ENCODE data around the gene XYLT1.

XYLT1 gene

GRCh38 chr16:17076092-17076754, 394.5 kb downstream of the XYLT1 start:
- no peak for TF ChIP-seq REST (IDR thresholded peaks at IDR 0.05; ENCODE audit: low read depth)
- no peak for TF ChIP-seq TEAD4 (IDR thresholded peaks at IDR 0.05)
- TF ChIP-seq EGR1 (IDR thresholded peaks at IDR 0.05) = no peak
- TF ChIP-seq CREB1 (IDR thresholded peaks at IDR 0.05; ENCODE audit: low read depth) = no peak
- TF ChIP-seq FOXM1 (IDR thresholded peaks at IDR 0.05; ENCODE audit: borderline replicate concordance, low read depth) = no peak
- no peak for TF ChIP-seq TAF1 (IDR thresholded peaks at IDR 0.05; ENCODE audit: low read depth)
- no peak for TF ChIP-seq YY1 (IDR thresholded peaks at IDR 0.05; ENCODE audit: low read depth)
- no peak for TF ChIP-seq RAD21 (IDR thresholded peaks at IDR 0.05; ENCODE audit: low read depth)
- TF ChIP-seq USF1 (IDR thresholded peaks at IDR 0.05) = no peak
- no peak for TF ChIP-seq EP300 (IDR thresholded peaks at IDR 0.05; ENCODE audit: borderline replicate concordance)
- TF ChIP-seq ZBTB7A (IDR thresholded peaks at IDR 0.05; ENCODE audit: low read depth) = no peak
- no peak for TF ChIP-seq MAX (IDR thresholded peaks at IDR 0.05)
- TF ChIP-seq TCF12 (IDR thresholded peaks at IDR 0.05; ENCODE audit: low read depth) = no peak
- TF ChIP-seq NFIC (IDR thresholded peaks at IDR 0.05) = no peak
- no peak for TF ChIP-seq CEBPB (IDR thresholded peaks at IDR 0.05)

DNA sequence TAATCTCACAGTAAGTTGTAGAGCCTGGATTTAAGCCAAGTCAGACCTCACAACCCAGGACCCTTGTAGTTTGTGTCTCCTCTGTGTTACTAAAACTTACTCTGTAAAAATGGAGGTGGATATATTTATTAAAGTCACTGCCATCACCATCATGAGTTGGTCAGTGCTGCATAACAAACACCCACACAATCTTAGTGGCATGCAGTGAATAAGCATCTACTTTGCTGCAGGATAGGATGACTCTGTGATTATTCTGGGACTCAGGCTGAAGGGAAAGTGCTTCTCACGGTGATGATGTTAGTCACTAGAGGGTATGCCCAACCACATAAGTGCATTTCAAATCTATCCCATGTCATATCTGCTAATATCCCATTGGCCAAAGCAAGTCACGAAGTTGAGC, 398.7 kb downstream of the XYLT1 start:
- TF ChIP-seq CEBPB (IDR thresholded peaks at IDR 0.05) = no peak
- no peak for TF ChIP-seq TAF1 (IDR thresholded peaks at IDR 0.05; ENCODE audit: low read depth)
- TF ChIP-seq EGR1 (IDR thresholded peaks at IDR 0.05) = no peak
- TF ChIP-seq TEAD4 (IDR thresholded peaks at IDR 0.05) = no peak
- TF ChIP-seq REST (IDR thresholded peaks at IDR 0.05; ENCODE audit: low read depth) = no peak
- TF ChIP-seq TCF12 (IDR thresholded peaks at IDR 0.05; ENCODE audit: low read depth) = no peak
- no peak for TF ChIP-seq EP300 (IDR thresholded peaks at IDR 0.05; ENCODE audit: borderline replicate concordance)
- no peak for TF ChIP-seq USF1 (IDR thresholded peaks at IDR 0.05)
- no peak for TF ChIP-seq FOXM1 (IDR thresholded peaks at IDR 0.05; ENCODE audit: borderline replicate concordance, low read depth)
- no peak for TF ChIP-seq ZBTB7A (IDR thresholded peaks at IDR 0.05; ENCODE audit: low read depth)
- TF ChIP-seq MAX (IDR thresholded peaks at IDR 0.05) = no peak
- no peak for TF ChIP-seq CREB1 (IDR thresholded peaks at IDR 0.05; ENCODE audit: low read depth)
- TF ChIP-seq YY1 (IDR thresholded peaks at IDR 0.05; ENCODE audit: low read depth) = no peak
- TF ChIP-seq RAD21 (IDR thresholded peaks at IDR 0.05; ENCODE audit: low read depth) = no peak
- no peak for TF ChIP-seq NFIC (IDR thresholded peaks at IDR 0.05)

- TF ChIP-seq TCF12 (IDR thresholded peaks at IDR 0.05; ENCODE audit: low read depth) = no peak
- TF ChIP-seq YY1 (IDR thresholded peaks at IDR 0.05; ENCODE audit: low read depth) = no peak
- no peak for TF ChIP-seq MAX (IDR thresholded peaks at IDR 0.05)
- TF ChIP-seq CREB1 (IDR thresholded peaks at IDR 0.05; ENCODE audit: low read depth) = no peak
- TF ChIP-seq TEAD4 (IDR thresholded peaks at IDR 0.05) = no peak
- TF ChIP-seq ZBTB7A (IDR thresholded peaks at IDR 0.05; ENCODE audit: low read depth) = no peak
- TF ChIP-seq RAD21 (IDR thresholded peaks at IDR 0.05; ENCODE audit: low read depth) = no peak
- TF ChIP-seq EP300 (IDR thresholded peaks at IDR 0.05; ENCODE audit: borderline replicate concordance) = no peak
- no peak for TF ChIP-seq NFIC (IDR thresholded peaks at IDR 0.05)
- TF ChIP-seq EGR1 (IDR thresholded peaks at IDR 0.05) = no peak
- TF ChIP-seq REST (IDR thresholded peaks at IDR 0.05; ENCODE audit: low read depth) = no peak
- no peak for TF ChIP-seq CEBPB (IDR thresholded peaks at IDR 0.05)
- no peak for TF ChIP-seq TAF1 (IDR thresholded peaks at IDR 0.05; ENCODE audit: low read depth)
Measured at GRCh38 chr16:17070882-17071592, 399.7 kb downstream of the XYLT1 start.

Measured in Ishikawa (cell line).